ENCODE results near the gene RPS2.

Gene RPS2

DNA sequence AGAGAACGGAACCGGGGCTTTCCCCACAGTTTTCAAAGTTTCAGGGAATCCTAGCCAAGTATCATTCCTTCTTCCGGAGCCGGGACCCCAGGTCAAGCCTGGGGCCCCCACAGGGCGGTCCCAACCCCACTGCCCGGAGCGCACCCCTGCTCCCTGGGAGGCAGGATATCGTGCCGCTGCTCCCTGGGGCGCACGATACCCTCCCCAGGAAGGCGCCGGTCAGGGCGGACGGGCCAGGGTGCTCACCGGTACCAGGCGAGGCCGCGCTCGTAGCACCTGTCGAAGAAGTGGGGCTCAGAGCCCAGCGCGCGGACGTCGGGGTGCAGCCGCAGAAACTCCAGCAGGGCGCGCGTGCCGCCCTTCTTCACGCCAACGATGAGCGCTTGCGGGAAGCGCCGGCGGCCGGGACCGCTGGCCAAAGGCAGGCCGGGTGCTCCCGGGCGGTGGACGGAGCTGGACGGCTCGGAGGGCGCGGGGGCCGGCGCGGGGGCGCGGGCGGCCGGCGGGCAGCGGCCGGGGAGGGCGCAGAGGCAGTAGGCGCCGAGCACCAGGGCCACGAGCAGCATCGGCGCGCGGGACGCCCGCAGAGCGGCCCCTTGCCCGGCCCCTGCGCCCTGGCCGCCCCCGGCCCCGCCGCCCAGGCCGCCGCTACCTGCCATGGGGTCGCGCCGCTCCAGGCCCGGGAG is 46.8 kb downstream of the RPS2 start:
- DNase-seq, result no peak

DNA sequence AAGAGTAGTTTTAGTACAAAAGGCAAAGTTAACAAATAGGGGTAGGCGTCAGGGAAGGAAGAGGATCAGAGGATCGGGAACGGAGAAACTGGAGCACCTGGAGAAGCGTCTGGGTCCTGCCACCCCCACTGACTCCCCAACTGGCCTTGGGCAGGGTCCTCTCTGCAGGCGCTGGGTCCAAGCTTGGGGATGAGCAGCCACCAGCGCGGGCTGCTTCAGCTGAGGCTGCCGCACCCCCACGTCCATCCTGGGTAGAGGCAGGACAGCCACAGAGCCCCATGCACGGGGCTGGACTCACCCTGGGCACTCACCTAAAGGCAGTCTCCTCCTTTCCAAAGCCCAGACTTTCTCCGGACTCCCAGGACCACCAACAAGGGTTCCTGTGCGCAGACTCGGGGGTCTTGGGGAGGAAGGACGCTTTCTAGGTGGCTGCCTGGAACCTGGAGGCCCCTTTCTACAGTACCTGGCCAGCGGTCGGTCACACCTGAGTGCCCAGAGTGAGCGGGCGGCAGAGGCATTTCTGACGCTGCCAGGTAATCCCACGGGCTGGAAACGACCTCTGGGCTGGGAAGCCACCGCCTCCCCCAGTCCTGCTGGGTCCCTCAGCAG is 47.5 kb downstream of the RPS2 start:
- DNase-seq, result no peak

DNA sequence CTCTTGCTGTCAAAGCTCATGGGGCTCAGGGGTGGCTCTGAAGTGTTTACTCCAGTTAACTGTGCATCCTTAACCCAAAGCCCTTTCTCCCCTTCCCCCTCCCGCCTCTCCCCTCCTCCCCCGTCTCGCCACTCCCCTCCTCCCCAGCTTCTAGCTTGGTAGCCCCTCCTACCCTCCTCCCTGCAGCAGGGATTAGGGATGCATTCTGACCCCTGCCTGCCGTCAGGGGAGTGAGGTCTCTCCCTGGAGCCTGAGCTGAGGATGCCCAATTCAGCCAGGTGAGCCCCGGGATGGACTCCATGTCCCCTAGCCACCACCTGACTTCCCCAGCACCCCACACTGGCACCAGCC is 48.0 kb downstream of the RPS2 start:
- DNase-seq, result no peak

DNA sequence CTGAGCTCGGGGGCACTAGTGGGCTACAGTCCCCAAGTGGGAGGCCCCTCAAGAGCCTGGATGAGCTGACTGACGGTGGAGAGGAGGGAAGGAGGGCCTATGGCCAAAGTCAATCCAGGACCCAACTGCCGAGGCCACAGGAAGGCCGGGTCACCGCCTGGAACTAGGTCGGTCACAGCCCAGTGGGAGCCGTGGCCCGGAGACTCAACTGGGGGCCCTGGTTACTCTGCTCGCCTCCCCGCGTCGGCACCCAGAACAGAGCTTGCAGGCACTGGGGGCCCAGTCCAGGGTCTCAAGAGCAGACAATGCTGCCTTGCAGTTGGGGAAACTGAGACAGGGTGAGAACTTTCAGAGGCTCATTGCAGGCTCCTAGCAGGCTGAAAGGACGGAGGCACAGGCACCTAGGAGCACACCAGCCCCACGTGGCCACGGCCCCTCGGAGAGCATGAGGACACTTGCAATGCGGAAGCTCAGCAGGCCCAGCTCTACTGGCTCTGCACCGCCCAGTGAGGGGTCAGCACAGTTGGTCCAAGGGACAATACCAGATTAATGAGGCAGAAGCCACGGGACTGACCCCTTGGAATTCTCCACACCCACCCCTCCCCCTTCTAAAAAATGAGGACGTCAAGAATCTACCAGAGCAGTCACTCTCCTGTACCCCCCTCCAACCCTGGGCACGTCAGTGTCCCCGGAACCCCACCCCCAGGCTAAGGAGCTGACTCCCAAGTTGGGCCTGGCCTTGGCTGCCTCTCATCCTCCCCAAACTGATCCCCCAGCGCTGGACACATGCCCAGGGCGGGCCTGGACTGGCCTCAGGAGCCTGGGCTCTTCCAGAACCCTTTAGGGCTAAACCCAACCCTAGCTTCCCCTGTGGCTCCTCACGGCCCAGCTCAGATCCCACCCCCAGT is 48.6 kb downstream of the RPS2 start:
- DNase-seq, result no peak

DNA sequence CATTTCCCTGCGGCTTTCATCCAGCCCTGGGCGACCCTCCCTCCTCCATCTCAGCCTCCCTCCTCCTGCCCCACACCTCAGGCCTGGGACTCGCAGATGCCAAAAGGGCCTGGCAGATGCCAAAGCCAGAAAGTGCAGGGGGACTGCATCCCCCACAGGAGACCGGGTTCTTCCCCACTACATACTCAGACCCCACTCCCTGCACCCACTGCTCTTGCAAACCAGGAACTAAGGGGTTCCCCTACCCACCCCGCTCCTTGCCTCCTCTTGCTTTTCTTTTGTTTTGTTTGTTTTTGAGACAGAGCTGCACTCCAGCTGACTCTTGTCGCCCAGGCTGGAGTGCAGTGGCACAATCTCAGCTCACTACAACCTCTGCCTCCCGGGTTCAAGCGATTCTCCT is 49.6 kb downstream of the RPS2 start:
- no peak for DNase-seq

DNA sequence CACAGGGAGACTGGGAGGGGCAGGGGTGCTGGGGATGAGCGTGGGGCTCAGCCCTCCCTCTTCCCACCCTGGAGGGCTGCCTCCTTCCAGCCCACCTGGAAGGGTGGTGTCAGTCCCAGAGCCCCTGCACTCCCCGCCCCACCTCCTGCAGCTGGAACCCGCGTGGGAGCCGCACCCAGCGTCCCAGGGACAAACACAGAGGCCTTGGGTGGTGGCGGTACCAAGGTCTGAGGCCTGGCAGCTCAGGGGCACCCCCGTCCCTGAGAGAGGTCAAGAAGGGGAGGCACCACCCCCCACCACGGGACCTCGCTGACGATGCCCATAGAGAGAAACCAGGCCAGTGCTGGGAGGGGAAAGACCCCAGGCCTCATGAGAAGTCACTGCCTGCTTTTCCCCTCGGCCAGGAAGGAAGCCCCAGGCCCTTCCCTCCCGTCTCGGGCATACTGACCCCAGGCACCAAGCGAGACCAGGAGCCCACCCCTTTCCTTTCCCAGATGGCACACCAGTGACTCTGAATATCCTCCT is 50.5 kb downstream of the RPS2 start:
- DNase-seq, result no peak

DNA sequence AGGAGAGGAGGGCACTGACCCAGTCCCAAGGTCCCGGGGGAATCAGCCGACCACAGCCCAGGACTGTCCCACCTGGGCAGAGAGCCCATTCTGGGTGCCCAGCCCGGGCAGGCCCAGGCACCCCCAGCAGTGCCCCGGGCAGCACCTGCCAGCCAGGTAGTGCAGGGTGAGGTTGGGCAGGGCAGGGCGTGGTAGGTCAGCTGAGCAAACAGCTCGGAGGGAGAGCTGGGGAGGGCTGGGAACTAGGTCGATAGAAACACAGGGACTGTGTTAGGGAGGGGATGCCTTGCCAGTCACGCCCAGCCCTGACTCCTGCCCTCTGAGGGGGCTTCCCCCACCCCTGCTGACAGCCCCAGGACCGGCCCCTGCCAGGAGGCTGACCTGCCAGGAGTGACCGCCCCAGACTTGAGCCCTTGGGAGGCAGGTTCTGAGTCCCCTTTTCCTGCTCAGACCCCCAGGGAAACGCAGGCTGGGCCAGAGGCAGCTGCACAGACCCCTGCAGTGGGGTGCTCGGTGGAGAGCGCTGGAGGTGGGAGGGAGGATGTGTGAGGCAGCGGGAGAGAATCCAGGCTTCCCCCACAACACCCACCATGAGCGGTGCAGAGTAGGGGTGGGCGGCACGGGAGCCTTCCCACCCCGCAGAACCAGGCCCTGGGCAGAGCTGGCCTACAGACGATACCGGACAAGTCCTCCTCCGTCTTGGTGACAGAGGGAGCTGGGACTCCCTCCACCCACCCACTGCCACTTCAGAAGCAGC is 51.1 kb downstream of the RPS2 start:
- no peak for DNase-seq

DNA sequence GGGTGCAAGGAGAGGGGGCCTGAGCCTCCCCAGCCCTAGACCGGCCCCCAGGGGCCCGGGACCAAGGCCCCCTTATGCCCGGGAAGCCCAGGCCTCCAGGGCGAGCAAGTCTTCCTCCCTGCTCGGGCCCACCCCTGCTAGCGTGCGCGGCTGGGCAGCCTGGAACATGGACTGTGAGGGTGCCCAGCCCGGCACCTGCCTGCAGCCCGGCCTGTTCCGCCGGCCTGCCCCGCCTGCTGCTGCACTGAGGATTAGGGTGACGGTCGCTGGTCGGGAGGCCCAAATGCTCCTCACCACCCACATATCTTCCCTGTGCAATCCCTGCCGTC is 52.4 kb downstream of the RPS2 start:
- DNase-seq, result no peak
